GM23338 (cell line): ENCODE results near the gene ATF6. TPM values are rescaled to one million over a fixed set of nuclear protein-coding genes. Genes with fewer than 3 reads are reported as not detected.

Experiments
- ATAC-seq: fragments of 200-7000 bp; cut with Tn5 transposase; 3 replicates; pipeline ENCODE4 v1.9.1; 2020
- DNase-seq: peaks from one replicate; pipeline ENCODE4 v3.0.0-alpha.2; 2015; ENCODE audit warnings: low spot score
- H2AFZ ChIP-seq: fragments of 200-600 bp; sonication (generic); 2 replicates; pipeline ENCODE4 v1.8.0; 2016; ENCODE audit warnings: antibody characterized with exemption, mild to moderate bottlenecking, moderate library complexity
- H3F3A ChIP-seq: fragments of 200-600 bp; sonication (generic); replicated peaks from 2 replicates; pipeline ENCODE4 v1.8.0; 2017; ENCODE audit warnings: antibody characterized with exemption, mixed run types, low read depth
- H3K27ac ChIP-seq: fragments of 200-600 bp; sonication (generic); 2 replicates; pipeline ENCODE4 v1.6.1; 2016; ENCODE audit warnings: low read depth
- H3K27me3 ChIP-seq: fragments of 200-600 bp; sonication (generic); 2 replicates; pipeline ENCODE4 v1.8.0; 2016; ENCODE audit warnings: mild to moderate bottlenecking, mixed run types, moderate library complexity; ENCODE audit not compliant: insufficient read depth
- H3K36me3 ChIP-seq: fragments of 200-600 bp; sonication (generic); 2 replicates; pipeline ENCODE4 v1.8.0; 2016; ENCODE audit warnings: mild to moderate bottlenecking; ENCODE audit not compliant: insufficient read depth
- H3K4me1 ChIP-seq: fragments of 200-600 bp; sonication (generic); 2 replicates; pipeline ENCODE4 v1.8.0; 2016; ENCODE audit warnings: mild to moderate bottlenecking, moderate library complexity; ENCODE audit not compliant: insufficient read depth
- H3K4me2 ChIP-seq: fragments of 200-600 bp; sonication (generic); 2 replicates; pipeline ENCODE4 v1.7.1; 2017; ENCODE audit warnings: mixed run types
- H3K4me3 ChIP-seq: fragments of 200-600 bp; sonication (generic); 2 replicates; pipeline ENCODE4 v1.6.1; 2016; ENCODE audit warnings: mixed run types
- H3K79me2 ChIP-seq: fragments of 200-600 bp; sonication (generic); replicated peaks from 2 replicates; pipeline ENCODE4 v1.8.0; 2017; ENCODE audit warnings: mild to moderate bottlenecking; ENCODE audit not compliant: insufficient read depth
- H3K9me2 ChIP-seq: fragments of 200-600 bp; sonication (generic); 2 replicates; pipeline ENCODE4 v1.8.0; 2017; ENCODE audit not compliant: insufficient read depth
- H4K20me1 ChIP-seq: fragments of 200-600 bp; sonication (generic); replicated peaks from 2 replicates; pipeline ENCODE4 v1.8.0; 2017; ENCODE audit warnings: mild to moderate bottlenecking; ENCODE audit not compliant: insufficient read depth
- H3K27ac Mint-ChIP-seq: 2 replicates; pipeline ENCODE4 v1.8.0; 2020; ENCODE audit warnings: inconsistent platforms, mild to moderate bottlenecking, moderate library complexity, mixed read lengths
- H3K27me3 Mint-ChIP-seq: 3 replicates; pipeline ENCODE4 v1.8.0; 2022; ENCODE audit warnings: low read depth, mild to moderate bottlenecking, moderate library complexity, mixed read lengths, inconsistent platforms; ENCODE audit not compliant: insufficient read depth, poor library complexity
- H3K36me3 Mint-ChIP-seq: 3 replicates; pipeline ENCODE4 v1.8.0; 2021; ENCODE audit warnings: low read depth, mild to moderate bottlenecking, inconsistent platforms, moderate library complexity, mixed read lengths
- H3K4me1 Mint-ChIP-seq: 3 replicates; pipeline ENCODE4 v1.8.0; 2020; ENCODE audit warnings: mild to moderate bottlenecking, inconsistent platforms, mixed read lengths
- H3K4me3 Mint-ChIP-seq: 3 replicates; pipeline ENCODE4 v1.8.0; 2021; ENCODE audit warnings: moderate library complexity, mild to moderate bottlenecking, inconsistent platforms, mixed read lengths
- H3K9me3 Mint-ChIP-seq: 3 replicates; pipeline ENCODE4 v1.8.0; 2020; ENCODE audit warnings: moderate library complexity, mild to moderate bottlenecking, inconsistent platforms, mixed read lengths
- CREB1 ChIP-seq: fragments of 250-450 bp; sonication (Bioruptor Pico); IDR thresholded peaks from 2 replicates; pipeline ENCODE4 v1.5.0; 2020; ENCODE audit warnings: low read depth, mild to moderate bottlenecking, moderate library complexity
- CTCF ChIP-seq, 2 experiments: fragments of 200-600 bp in 1 of 2; sonication (generic) in 1 of 2; conservative IDR thresholded peaks; 2 replicates each; pipeline versions ENCODE4 v1.5.1 to v1.6.1; 2016 to 2017; ENCODE audit warnings: antibody characterized with exemption in 2 of 2, low read depth in 2 of 2, mild to moderate bottlenecking in 2 of 2, moderate library complexity in 1 of 2
- ETS1 ChIP-seq: IDR thresholded peaks from 2 replicates; pipeline ENCODE4 v1.6.1; 2016; ENCODE audit warnings: antibody characterized with exemption
- EZH2 ChIP-seq: fragments of 200-600 bp; sonication (generic); IDR thresholded peaks from one replicate; pipeline ENCODE4 v1.8.0; 2017; ENCODE audit warnings: antibody characterized with exemption, mild to moderate bottlenecking, low read depth; ENCODE audit not compliant: unreplicated experiment
- EZH2phosphoT487 ChIP-seq: fragments of 200-600 bp; sonication (generic); IDR thresholded peaks from one replicate; pipeline ENCODE4 v1.8.1; 2018; ENCODE audit warnings: antibody characterized with exemption; ENCODE audit not compliant: unreplicated experiment
- JUNB ChIP-seq: IDR thresholded peaks from one replicate; pipeline ENCODE4 v1.6.1; 2016; ENCODE audit warnings: antibody characterized with exemption; ENCODE audit not compliant: unreplicated experiment
- NANOG ChIP-seq: IDR thresholded peaks from 2 replicates; pipeline ENCODE4 v1.6.1; 2016; ENCODE audit warnings: antibody characterized with exemption, borderline replicate concordance
- POLR2AphosphoS5 ChIP-seq: IDR thresholded peaks from 2 replicates; pipeline ENCODE4 v1.6.1; 2016; ENCODE audit warnings: antibody characterized with exemption, low read depth
- REST ChIP-seq: IDR thresholded peaks from one replicate; pipeline ENCODE4 v1.6.1; 2018; ENCODE audit warnings: antibody characterized with exemption; ENCODE audit not compliant: unreplicated experiment
- STAT1 ChIP-seq: IDR thresholded peaks from one replicate; pipeline ENCODE4 v1.6.1; 2016; ENCODE audit warnings: antibody characterized with exemption; ENCODE audit not compliant: unreplicated experiment
- ZNF114 ChIP-seq: fragments of 250-450 bp; sonication (Bioruptor Pico); IDR thresholded peaks from 2 replicates; pipeline ENCODE4 v1.5.0; 2020; ENCODE audit warnings: mild to moderate bottlenecking, moderate library complexity
- ZNF331 ChIP-seq: fragments of 250-450 bp; sonication (Bioruptor Pico); IDR thresholded peaks from 2 replicates; pipeline ENCODE4 v1.5.0; 2020; ENCODE audit warnings: low read depth, mild to moderate bottlenecking, moderate library complexity
- ZNF462 ChIP-seq: fragments of 250-450 bp; sonication (Bioruptor Pico); IDR thresholded peaks from 2 replicates; pipeline ENCODE4 v1.5.0; 2020; ENCODE audit warnings: mild to moderate bottlenecking, moderate library complexity
- polyA plus RNA-seq: library from polyadenylated mRNA; unstranded; fragments of >200 nt; fragmentation: Nextera tagmentation; extraction: Ambion mirVana; gene quantifications from 2 replicates; pipeline ENCODE4 v1.2.1, GENCODE V29; 2016
- total RNA-seq: library from RNA; depleted of rRNA; stranded (reverse); fragments of >200 nt; shearing (Covaris generic); gene quantifications from 2 replicates; pipeline ENCODE4 v1.2.3, GENCODE V29; 2014

Gene ATF6
- total and polyA plus RNA-seq, 2 experiments from 2014 or later = 5.0 to 13.5 TPM

GRCh38 chr1:161933592-161934588, 167.8 kb downstream of the ATF6 start:
- H3K27ac Mint-ChIP-seq = no peak overlapping the region
- Histone ChIP-seq H3K4me1 (no peaks in the 10 kb centered on the region), H3K27me3 (no peaks in the 10 kb centered on the region), H2AFZ (no peak overlapping the region), H3K9me2 (no peaks in the 10 kb centered on the region), H4K20me1 (no peaks in the 10 kb centered on the region), H3K4me3 (no peak overlapping the region), H3K4me2 (no peak overlapping the region), H3K36me3 (no peaks in the 10 kb centered on the region), H3F3A (no peaks in the 10 kb centered on the region), H3K79me2 (no peaks in the 10 kb centered on the region), H3K27ac (no peak overlapping the region)
- no peaks in the 10 kb centered on the region for H3K36me3 Mint-ChIP-seq
- H3K27me3 Mint-ChIP-seq = no peaks in the 10 kb centered on the region
- no peak for TF ChIP-seq ZNF462 (CRISPR knock-in tag)
- TF ChIP-seq CREB1 = no peak
- TF ChIP-seq CTCF (conservative IDR thresholded peaks at IDR 0.05; ENCODE audit: low read depth in 2 of 2) = no peak
- no peak for TF ChIP-seq ZNF331 (CRISPR knock-in tag)
- no peak for TF ChIP-seq EZH2phosphoT487
- no peak for TF ChIP-seq REST
- TF ChIP-seq STAT1 = no peak
- no peak for TF ChIP-seq ETS1
- no peak for TF ChIP-seq POLR2AphosphoS5
- TF ChIP-seq JUNB = no peak
- TF ChIP-seq EZH2 = no peak
- no peak for TF ChIP-seq ZNF114 (CRISPR knock-in tag)
- TF ChIP-seq NANOG = no peak
- no peak for ATAC-seq
- H3K9me3 Mint-ChIP-seq = no peaks in the 10 kb centered on the region
- DNase-seq = no peak
- H3K4me3 Mint-ChIP-seq = no peak overlapping the region
- H3K4me1 Mint-ChIP-seq = no peaks in the 10 kb centered on the region
